HEK293 (cell line): ENCODE results near the gene DMAC2L.

Source experiments
- CTCF ChIA-PET: fragments of 350-600 bp; formaldehyde crosslinking; extraction: SDS; loops from one replicate; lab custom pipeline; 2021; ENCODE audit warnings: antibody characterized with exemption; lab: Yijun Ruan, JAX
- POLR2A ChIA-PET: fragments of 300-600 bp; formaldehyde crosslinking; extraction: SDS; loops from one replicate; lab custom pipeline; 2020; ENCODE audit warnings: antibody characterized with exemption, inconsistent platforms; lab: Yijun Ruan, JAX
- H3K27ac ChIP-seq: fragments of 200-500 bp; sonication (Bioruptor generic); 2 replicates; pipeline ENCODE4 v1.5.1; 2014; ENCODE audit warnings: low read depth, low read length, control low read depth, inconsistent platforms; ENCODE audit errors: extremely low read depth
- H3K36me3 ChIP-seq, 2 experiments: fragments of 200-500 bp in 1 of 2; sonication (Bioruptor generic) in 1 of 2; 1 replicate in 1 of 2; 2 replicates in 1 of 2; pipeline ENCODE4 v1.5.1; 2014 to 2017; ENCODE audit warnings: inconsistent platforms in 2 of 2, low read length in 2 of 2; ENCODE audit not compliant: control insufficient read depth in 2 of 2, insufficient read depth in 1 of 2
- H3K4me1 ChIP-seq: fragments of 200-500 bp; sonication (Bioruptor generic); 2 replicates; pipeline ENCODE4 v1.5.1; 2014; ENCODE audit warnings: mild to moderate bottlenecking, low read length, inconsistent platforms; ENCODE audit not compliant: control insufficient read depth, insufficient read depth
- H3K4me3 ChIP-seq: 2 replicates; pipeline ENCODE4 v1.5.1; 2011; ENCODE audit warnings: low read depth, mild to moderate bottlenecking, control low read depth, low read length, moderate library complexity
- H3K9me3 ChIP-seq: fragments of 200-500 bp; sonication (Bioruptor generic); 2 replicates; pipeline ENCODE4 v1.5.1; 2014; ENCODE audit warnings: low read depth, low read length, inconsistent platforms; ENCODE audit not compliant: control insufficient read depth, insufficient read depth
- GLI4 ChIP-seq: fragments of 450-650 bp; formaldehyde crosslinking; IDR thresholded peaks from 2 replicates; pipeline ENCODE4 v1.5.1; 2016; ENCODE audit warnings: missing biosample characterization, missing genetic modification characterization
- KLF1 ChIP-seq: fragments of 450-650 bp; formaldehyde crosslinking; IDR thresholded peaks from 2 replicates; pipeline ENCODE4 v1.5.1; 2016; ENCODE audit warnings: missing biosample characterization, missing genetic modification characterization
- MEIS1 ChIP-seq: sonication (generic); formaldehyde crosslinking; IDR thresholded peaks from 2 replicates; pipeline ENCODE4 v1.8.1; 2022; ENCODE audit warnings: missing genetic modification reagents, mild to moderate bottlenecking, borderline replicate concordance
- MYNN ChIP-seq: fragments of 450-650 bp; formaldehyde crosslinking; IDR thresholded peaks from 2 replicates; pipeline ENCODE4 v1.5.1; 2016; ENCODE audit warnings: missing biosample characterization, missing genetic modification characterization, borderline replicate concordance
- SCRT2 ChIP-seq: fragments of 450-650 bp; formaldehyde crosslinking; IDR thresholded peaks from 2 replicates; pipeline ENCODE4 v1.5.1; 2016; ENCODE audit warnings: missing biosample characterization, missing genetic modification characterization
- WT1 ChIP-seq: fragments of 450-650 bp; formaldehyde crosslinking; IDR thresholded peaks from 2 replicates; pipeline ENCODE4 v1.5.1; 2016; ENCODE audit warnings: missing biosample characterization, missing genetic modification characterization
- ZBTB8A ChIP-seq: fragments of 450-650 bp; formaldehyde crosslinking; IDR thresholded peaks from 2 replicates; pipeline ENCODE4 v1.5.1; 2016; ENCODE audit warnings: missing biosample characterization, missing genetic modification characterization
- ZNF148 ChIP-seq: fragments of 450-650 bp; formaldehyde crosslinking; IDR thresholded peaks from 2 replicates; pipeline ENCODE4 v1.5.0; 2017; ENCODE audit warnings: missing biosample characterization, missing genetic modification characterization, borderline replicate concordance
- ZNF175 ChIP-seq: fragments of 450-650 bp; formaldehyde crosslinking; IDR thresholded peaks from 2 replicates; pipeline ENCODE4 v1.5.1; 2016; ENCODE audit warnings: missing biosample characterization, missing genetic modification characterization
- ZNF202 ChIP-seq: fragments of 450-650 bp; formaldehyde crosslinking; IDR thresholded peaks from 2 replicates; pipeline ENCODE4 v1.5.1; 2016; ENCODE audit warnings: missing biosample characterization, missing genetic modification characterization, borderline replicate concordance
- ZNF214 ChIP-seq: fragments of 450-650 bp; formaldehyde crosslinking; IDR thresholded peaks from 2 replicates; pipeline ENCODE4 v1.5.1; 2017; ENCODE audit warnings: missing biosample characterization, mild to moderate bottlenecking, missing genetic modification characterization, borderline replicate concordance
- ZNF324 ChIP-seq: fragments of 450-650 bp; formaldehyde crosslinking; IDR thresholded peaks from 2 replicates; pipeline ENCODE4 v1.5.1; 2016; ENCODE audit warnings: missing biosample characterization, missing genetic modification characterization
- ZNF404 ChIP-seq: fragments of 450-650 bp; formaldehyde crosslinking; IDR thresholded peaks from 2 replicates; pipeline ENCODE4 v1.5.1; 2017; ENCODE audit warnings: missing biosample characterization, missing genetic modification characterization
- ZNF510 ChIP-seq: fragments of 450-650 bp; formaldehyde crosslinking; IDR thresholded peaks from 2 replicates; pipeline ENCODE4 v1.5.1; 2018; ENCODE audit warnings: mild to moderate bottlenecking, missing genetic modification characterization, missing biosample characterization; ENCODE audit not compliant: insufficient replicate concordance
- ZNF600 ChIP-seq: fragments of 450-650 bp; formaldehyde crosslinking; IDR thresholded peaks from 2 replicates; pipeline ENCODE4 v1.5.1; 2016; ENCODE audit warnings: missing biosample characterization, missing genetic modification characterization
- ZNF610 ChIP-seq: fragments of 450-650 bp; formaldehyde crosslinking; IDR thresholded peaks from 2 replicates; pipeline ENCODE4 v1.5.1; 2016; ENCODE audit warnings: missing biosample characterization, missing genetic modification characterization, borderline replicate concordance
- ZNF621 ChIP-seq: fragments of 450-650 bp; formaldehyde crosslinking; IDR thresholded peaks from 2 replicates; pipeline ENCODE4 v1.5.1; 2017; ENCODE audit warnings: missing biosample characterization, missing genetic modification characterization
- ZNF777 ChIP-seq: fragments of 450-650 bp; formaldehyde crosslinking; IDR thresholded peaks from 2 replicates; pipeline ENCODE4 v1.5.1; 2017; ENCODE audit warnings: missing biosample characterization, missing genetic modification characterization, borderline replicate concordance
- ZNF837 ChIP-seq: fragments of 450-650 bp; formaldehyde crosslinking; IDR thresholded peaks from 2 replicates; pipeline ENCODE4 v1.5.1; 2016; ENCODE audit warnings: missing biosample characterization, missing genetic modification characterization
- TF ChIP-seq, protein P1 (sequence below): fragments of 450-650 bp; formaldehyde crosslinking; IDR thresholded peaks from 2 replicates; pipeline ENCODE4 v1.5.1; 2016; ENCODE audit warnings: missing biosample characterization, missing genetic modification characterization, borderline replicate concordance
- TF ChIP-seq, protein P2 (sequence below): fragments of 450-650 bp; formaldehyde crosslinking; conservative IDR thresholded peaks from 2 replicates; pipeline ENCODE4 v1.5.1; 2016; ENCODE audit warnings: low read depth, missing biosample characterization, missing genetic modification characterization

DMAC2L gene

GRCh38 chr14:50373959-50374358 is 61.8 kb downstream of the DMAC2L start (continued):
- TF ChIP-seq, protein P1, sequence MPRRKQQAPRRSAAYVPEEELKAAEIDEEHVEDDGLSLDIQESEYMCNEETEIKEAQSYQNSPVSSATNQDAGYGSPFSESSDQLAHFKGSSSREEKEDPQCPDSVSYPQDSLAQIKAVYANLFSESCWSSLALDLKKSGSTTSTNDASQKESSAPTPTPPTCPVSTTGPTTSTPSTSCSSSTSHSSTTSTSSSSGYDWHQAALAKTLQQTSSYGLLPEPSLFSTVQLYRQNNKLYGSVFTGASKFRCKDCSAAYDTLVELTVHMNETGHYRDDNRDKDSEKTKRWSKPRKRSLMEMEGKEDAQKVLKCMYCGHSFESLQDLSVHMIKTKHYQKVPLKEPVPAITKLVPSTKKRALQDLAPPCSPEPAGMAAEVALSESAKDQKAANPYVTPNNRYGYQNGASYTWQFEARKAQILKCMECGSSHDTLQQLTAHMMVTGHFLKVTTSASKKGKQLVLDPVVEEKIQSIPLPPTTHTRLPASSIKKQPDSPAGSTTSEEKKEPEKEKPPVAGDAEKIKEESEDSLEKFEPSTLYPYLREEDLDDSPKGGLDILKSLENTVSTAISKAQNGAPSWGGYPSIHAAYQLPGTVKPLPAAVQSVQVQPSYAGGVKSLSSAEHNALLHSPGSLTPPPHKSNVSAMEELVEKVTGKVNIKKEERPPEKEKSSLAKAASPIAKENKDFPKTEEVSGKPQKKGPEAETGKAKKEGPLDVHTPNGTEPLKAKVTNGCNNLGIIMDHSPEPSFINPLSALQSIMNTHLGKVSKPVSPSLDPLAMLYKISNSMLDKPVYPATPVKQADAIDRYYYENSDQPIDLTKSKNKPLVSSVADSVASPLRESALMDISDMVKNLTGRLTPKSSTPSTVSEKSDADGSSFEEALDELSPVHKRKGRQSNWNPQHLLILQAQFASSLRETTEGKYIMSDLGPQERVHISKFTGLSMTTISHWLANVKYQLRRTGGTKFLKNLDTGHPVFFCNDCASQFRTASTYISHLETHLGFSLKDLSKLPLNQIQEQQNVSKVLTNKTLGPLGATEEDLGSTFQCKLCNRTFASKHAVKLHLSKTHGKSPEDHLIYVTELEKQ (tag by site-specific recombination) = no peak
- TF ChIP-seq ZNF148 (tag by site-specific recombination) (no peak), ZNF202 (tag by site-specific recombination) (no peak), ZBTB8A (tag by site-specific recombination) (no peak)

DNA sequence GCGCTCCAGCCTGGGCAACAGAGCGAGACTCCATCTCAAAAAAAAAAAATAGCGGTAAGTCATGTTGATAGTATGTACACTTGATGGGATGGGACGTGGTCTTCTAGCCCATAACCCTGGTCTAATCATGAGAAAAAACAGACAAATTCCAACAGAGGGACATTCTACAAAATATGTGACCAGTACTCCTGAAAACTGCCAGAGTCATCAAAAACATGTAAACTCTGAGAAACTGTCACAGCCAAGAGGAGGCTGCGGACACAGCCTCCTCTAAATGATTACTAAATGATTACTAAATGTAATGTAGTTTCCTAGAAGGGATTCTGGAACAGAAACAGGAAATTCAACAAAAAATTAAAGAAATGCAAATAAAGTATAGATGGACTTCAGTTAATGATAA is 63.6 kb downstream of the DMAC2L start:
- Histone ChIP-seq H3K36me3 (peaks cover 0 to 7% of the 10 kb centered on the region in 2 experiments; a peak in 2 of 3 replicates), H3K4me3 (no peak overlapping the region), H3K27ac (no peak overlapping the region), H3K9me3 (no peaks in the 10 kb centered on the region), H3K4me1 (no peaks in the 10 kb centered on the region)
- ChIA-PET POLR2A (no interaction called here), CTCF (interaction anchor here (0.6 kb wide), 1 partner anchor 77 kb away, joined by 3 read pairs; no protein-coding TSS in a partner anchor)
- TF ChIP-seq ZNF621 (tag by site-specific recombination) = no peak
- no peak for TF ChIP-seq ZNF404 (tag by site-specific recombination)
- TF ChIP-seq SCRT2 (tag by site-specific recombination) = no peak
- no peak for TF ChIP-seq KLF1 (tag by site-specific recombination)
- TF ChIP-seq ZNF510 (tag by site-specific recombination) = no peak
- TF ChIP-seq, protein P2, sequence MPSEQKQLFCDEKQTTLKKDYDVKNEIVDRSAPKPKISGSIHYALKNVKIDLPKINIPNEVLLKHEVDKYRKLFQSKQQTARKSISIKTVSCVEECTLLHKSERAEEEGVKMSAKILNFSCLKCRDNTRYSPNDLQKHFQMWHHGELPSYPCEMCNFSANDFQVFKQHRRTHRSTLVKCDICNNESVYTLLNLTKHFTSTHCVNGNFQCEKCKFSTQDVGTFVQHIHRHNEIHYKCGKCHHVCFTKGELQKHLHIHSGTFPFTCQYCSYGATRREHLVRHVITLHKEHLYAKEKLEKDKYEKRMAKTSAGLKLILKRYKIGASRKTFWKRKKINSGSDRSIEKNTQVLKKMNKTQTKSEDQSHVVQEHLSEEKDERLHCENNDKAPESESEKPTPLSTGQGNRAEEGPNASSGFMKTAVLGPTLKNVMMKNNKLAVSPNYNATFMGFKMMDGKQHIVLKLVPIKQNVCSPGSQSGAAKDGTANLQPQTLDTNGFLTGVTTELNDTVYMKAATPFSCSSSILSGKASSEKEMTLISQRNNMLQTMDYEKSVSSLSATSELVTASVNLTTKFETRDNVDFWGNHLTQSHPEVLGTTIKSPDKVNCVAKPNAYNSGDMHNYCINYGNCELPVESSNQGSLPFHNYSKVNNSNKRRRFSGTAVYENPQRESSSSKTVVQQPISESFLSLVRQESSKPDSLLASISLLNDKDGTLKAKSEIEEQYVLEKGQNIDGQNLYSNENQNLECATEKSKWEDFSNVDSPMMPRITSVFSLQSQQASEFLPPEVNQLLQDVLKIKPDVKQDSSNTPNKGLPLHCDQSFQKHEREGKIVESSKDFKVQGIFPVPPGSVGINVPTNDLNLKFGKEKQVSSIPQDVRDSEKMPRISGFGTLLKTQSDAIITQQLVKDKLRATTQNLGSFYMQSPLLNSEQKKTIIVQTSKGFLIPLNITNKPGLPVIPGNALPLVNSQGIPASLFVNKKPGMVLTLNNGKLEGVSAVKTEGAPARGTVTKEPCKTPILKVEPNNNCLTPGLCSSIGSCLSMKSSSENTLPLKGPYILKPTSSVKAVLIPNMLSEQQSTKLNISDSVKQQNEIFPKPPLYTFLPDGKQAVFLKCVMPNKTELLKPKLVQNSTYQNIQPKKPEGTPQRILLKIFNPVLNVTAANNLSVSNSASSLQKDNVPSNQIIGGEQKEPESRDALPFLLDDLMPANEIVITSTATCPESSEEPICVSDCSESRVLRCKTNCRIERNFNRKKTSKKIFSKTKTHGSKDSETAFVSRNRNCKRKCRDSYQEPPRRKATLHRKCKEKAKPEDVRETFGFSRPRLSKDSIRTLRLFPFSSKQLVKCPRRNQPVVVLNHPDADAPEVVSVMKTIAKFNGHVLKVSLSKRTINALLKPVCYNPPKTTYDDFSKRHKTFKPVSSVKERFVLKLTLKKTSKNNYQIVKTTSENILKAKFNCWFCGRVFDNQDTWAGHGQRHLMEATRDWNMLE (tag by site-specific recombination) = no peak
- TF ChIP-seq ZNF600 (tag by site-specific recombination) = no peak
- no peak for TF ChIP-seq MEIS1
- no peak for TF ChIP-seq ZNF324 (tag by site-specific recombination)
- TF ChIP-seq ZNF837 (tag by site-specific recombination) = no peak
- no peak for TF ChIP-seq ZNF610
- TF ChIP-seq WT1 (tag by site-specific recombination) = no peak
- TF ChIP-seq ZNF214 = no peak
- TF ChIP-seq MYNN (tag by site-specific recombination) = no peak
- no peak for TF ChIP-seq ZNF175
- no peak for TF ChIP-seq GLI4 (tag by site-specific recombination)
- TF ChIP-seq ZNF777 = no peak
